ENCODE measurements around the gene NMNAT2.

DNA sequence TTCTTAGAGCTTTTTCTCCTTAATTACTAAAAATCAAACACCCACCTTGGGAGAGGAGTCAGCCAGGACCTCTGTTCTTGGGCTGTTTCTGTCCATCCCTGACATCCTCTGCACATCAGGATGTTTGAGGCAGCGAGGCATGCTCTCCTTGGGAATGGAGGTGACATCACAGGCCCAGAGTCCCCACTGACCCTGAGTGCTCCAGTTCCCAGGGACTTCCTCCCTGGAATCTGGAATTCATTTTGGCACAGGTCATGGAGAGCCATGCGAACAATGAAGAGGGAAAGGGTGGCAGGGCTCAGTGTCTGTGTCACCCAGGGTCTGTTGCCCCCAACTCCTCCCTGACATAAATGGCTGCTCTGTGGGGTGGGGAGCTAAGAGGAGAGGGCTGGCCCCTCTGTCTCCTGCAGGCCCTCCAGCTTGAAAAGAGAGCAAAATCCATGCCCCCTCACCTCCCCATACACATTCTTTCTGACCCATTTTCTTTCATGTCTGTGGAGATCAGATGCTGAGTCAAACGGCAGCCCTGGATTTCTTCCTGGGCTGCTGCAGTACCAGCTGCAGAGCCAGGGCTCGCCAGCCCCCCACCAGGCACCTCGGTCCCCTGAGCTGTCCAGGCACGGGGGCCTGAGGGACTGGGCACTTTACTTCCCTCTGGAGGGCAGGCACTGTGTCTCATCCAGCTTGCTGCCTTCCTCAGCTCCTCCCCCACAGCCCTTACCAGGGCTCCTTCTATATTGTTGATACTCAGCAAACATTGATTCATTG is 102.0 kb downstream of the NMNAT2 start:
- TF ChIP-seq POLR2AphosphoS5 (IDR thresholded peaks at IDR 0.05) = no peak
- no peak for TF ChIP-seq SMC3 (conservative IDR thresholded peaks at IDR 0.05; ENCODE audit: poor library complexity)
- TF ChIP-seq, protein P1, sequence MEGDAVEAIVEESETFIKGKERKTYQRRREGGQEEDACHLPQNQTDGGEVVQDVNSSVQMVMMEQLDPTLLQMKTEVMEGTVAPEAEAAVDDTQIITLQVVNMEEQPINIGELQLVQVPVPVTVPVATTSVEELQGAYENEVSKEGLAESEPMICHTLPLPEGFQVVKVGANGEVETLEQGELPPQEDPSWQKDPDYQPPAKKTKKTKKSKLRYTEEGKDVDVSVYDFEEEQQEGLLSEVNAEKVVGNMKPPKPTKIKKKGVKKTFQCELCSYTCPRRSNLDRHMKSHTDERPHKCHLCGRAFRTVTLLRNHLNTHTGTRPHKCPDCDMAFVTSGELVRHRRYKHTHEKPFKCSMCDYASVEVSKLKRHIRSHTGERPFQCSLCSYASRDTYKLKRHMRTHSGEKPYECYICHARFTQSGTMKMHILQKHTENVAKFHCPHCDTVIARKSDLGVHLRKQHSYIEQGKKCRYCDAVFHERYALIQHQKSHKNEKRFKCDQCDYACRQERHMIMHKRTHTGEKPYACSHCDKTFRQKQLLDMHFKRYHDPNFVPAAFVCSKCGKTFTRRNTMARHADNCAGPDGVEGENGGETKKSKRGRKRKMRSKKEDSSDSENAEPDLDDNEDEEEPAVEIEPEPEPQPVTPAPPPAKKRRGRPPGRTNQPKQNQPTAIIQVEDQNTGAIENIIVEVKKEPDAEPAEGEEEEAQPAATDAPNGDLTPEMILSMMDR (IDR thresholded peaks at IDR 0.05; ENCODE audit: poor library complexity, severe bottlenecking) = no peak
- TF ChIP-seq MXI1 (conservative IDR thresholded peaks at IDR 0.05; ENCODE audit: poor library complexity, severe bottlenecking) = no peak
- no peak for TF ChIP-seq RAD21 (conservative IDR thresholded peaks at IDR 0.05)
- no peak for TF ChIP-seq EP300 (conservative IDR thresholded peaks at IDR 0.05; ENCODE audit: poor library complexity, severe bottlenecking)
